ENCODE results near the gene PRKCZ. TPM values are rescaled to one million over a fixed set of nuclear protein-coding genes. Genes with fewer than 3 reads are reported as not detected.

Gene PRKCZ
- total RNA-seq, 2 donors from 2014 or later: 11.8 to 22.4 TPM

- Mint-ChIP-seq H3K9me3 (no peaks in the 10 kb centered on the region), H3K27ac (peak overlapping the region in 1 of 2 donors; percentile 20), H3K36me3 (no peaks in the 10 kb centered on the region)
- no peak for ATAC-seq
- DNase-seq (ENCODE audit: low spot score in 2 of 2): no peak
Measured at GRCh38 chr1:2050793-2051682, 827 bp downstream of the PRKCZ start.

- no peaks in the 10 kb centered on the region for H3K36me3 Mint-ChIP-seq
- no peak for DNase-seq (ENCODE audit: low spot score in 2 of 2)
- H3K27ac Mint-ChIP-seq: peak overlapping the region in 1 of 2 donors; percentile 20
- no peak for ATAC-seq
- H3K9me3 Mint-ChIP-seq: no peaks in the 10 kb centered on the region
Measured at GRCh38 chr1:2052054-2052679, 2.0 kb downstream of the PRKCZ start.

- H3K9me3 Mint-ChIP-seq: no peaks in the 10 kb centered on the region
- DNase-seq (ENCODE audit: low spot score in 2 of 2): no peak
- no peaks in the 10 kb centered on the region for H3K36me3 Mint-ChIP-seq
- no peak overlapping the region for H3K27ac Mint-ChIP-seq
- no peak for ATAC-seq
Measured at GRCh38 chr1:2052756-2053155, 2.5 kb downstream of the PRKCZ start.

- DNase-seq (ENCODE audit: low spot score in 2 of 2) (no peak), ATAC-seq (no peak)
- no peak overlapping the region for H3K27ac Mint-ChIP-seq
Measured at GRCh38 chr1:2053217-2053616, 3.0 kb downstream of the PRKCZ start.

GRCh38 chr1:2053784-2054376 lies 3.7 kb downstream of the PRKCZ start:
- no peaks in the 10 kb centered on the region for H3K9me3 Mint-ChIP-seq
- ATAC-seq (no peak), DNase-seq (ENCODE audit: low spot score in 2 of 2) (no peak)
- no peak overlapping the region for H3K27ac Mint-ChIP-seq
- H3K36me3 Mint-ChIP-seq: no peaks in the 10 kb centered on the region

More at GRCh38 chr1:2053217-2053616, 3.0 kb downstream of the PRKCZ start:
- H3K9me3 Mint-ChIP-seq: no peaks in the 10 kb centered on the region
- H3K36me3 Mint-ChIP-seq: no peaks in the 10 kb centered on the region

- Mint-ChIP-seq H3K9me3 (no peaks in the 10 kb centered on the region), H3K36me3 (no peaks in the 10 kb centered on the region), H3K27ac (no peak overlapping the region)
- no peak for ATAC-seq
- no peak for DNase-seq (ENCODE audit: low spot score in 2 of 2)
Measured at GRCh38 chr1:2054560-2054959, 4.3 kb downstream of the PRKCZ start.

GRCh38 chr1:2055911-2056575 lies 5.8 kb downstream of the PRKCZ start:
- ATAC-seq: no peak
- H3K27ac Mint-ChIP-seq: no peak overlapping the region
- no peak for DNase-seq (ENCODE audit: low spot score in 2 of 2)
- H3K36me3 Mint-ChIP-seq: no peaks in the 10 kb centered on the region
- H3K9me3 Mint-ChIP-seq: no peaks in the 10 kb centered on the region

GRCh38 chr1:2056955-2057590 lies 6.9 kb downstream of the PRKCZ start:
- DNase-seq (ENCODE audit: low spot score in 2 of 2) (no peak), ATAC-seq (no peak)
- Mint-ChIP-seq H3K27ac (no peak overlapping the region), H3K36me3 (no peaks in the 10 kb centered on the region), H3K9me3 (no peaks in the 10 kb centered on the region)

- Mint-ChIP-seq H3K9me3 (peaks cover 2 to 6% of the 10 kb centered on the region in 2 donors), H3K36me3 (peaks cover 8% of the 10 kb centered on the region in 2 donors), H3K27ac (no peak overlapping the region)
- DNase-seq (ENCODE audit: low spot score in 2 of 2) (no peak), ATAC-seq (no peak)
Measured at GRCh38 chr1:2059290-2059953, 9.2 kb downstream of the PRKCZ start.

- Mint-ChIP-seq H3K36me3 (peaks cover 10 to 12% of the 10 kb centered on the region in 2 donors), H3K27ac (no peak overlapping the region), H3K9me3 (peaks cover 3 to 8% of the 10 kb centered on the region in 2 donors)
- DNase-seq (ENCODE audit: low spot score in 2 of 2) (no peak), ATAC-seq (no peak)
Measured at GRCh38 chr1:2060072-2060471, 9.9 kb downstream of the PRKCZ start.

- no peak for ATAC-seq
- no peak for DNase-seq (ENCODE audit: low spot score in 2 of 2)
- Mint-ChIP-seq H3K9me3 (peaks cover 3 to 8% of the 10 kb centered on the region in 2 donors), H3K36me3 (peaks cover 10 to 12% of the 10 kb centered on the region in 2 donors), H3K27ac (no peak overlapping the region)
Measured at GRCh38 chr1:2060535-2060934, 10.3 kb downstream of the PRKCZ start.

- no peak overlapping the region for H3K27ac Mint-ChIP-seq
- H3K36me3 Mint-ChIP-seq: peaks cover 10 to 12% of the 10 kb centered on the region in 2 donors
- H3K9me3 Mint-ChIP-seq: peaks cover 3 to 8% of the 10 kb centered on the region in 2 donors
- ATAC-seq (no peak), DNase-seq (ENCODE audit: low spot score in 2 of 2) (no peak)
Measured at GRCh38 chr1:2061065-2061778, 11.0 kb downstream of the PRKCZ start.

- no peak for DNase-seq (ENCODE audit: low spot score in 2 of 2)
- no peak overlapping the region for H3K27ac Mint-ChIP-seq
- peaks cover 3 to 8% of the 10 kb centered on the region in 2 donors for H3K9me3 Mint-ChIP-seq
- ATAC-seq: no peak
- H3K36me3 Mint-ChIP-seq: peaks cover 10 to 12% of the 10 kb centered on the region in 2 donors
Measured at GRCh38 chr1:2065699-2066098, 15.5 kb downstream of the PRKCZ start.

GRCh38 chr1:2067393-2067792 lies 17.2 kb downstream of the PRKCZ start:
- Mint-ChIP-seq H3K27ac (no peak overlapping the region), H3K36me3 (peaks cover 10 to 12% of the 10 kb centered on the region in 2 donors), H3K9me3 (peaks cover 3 to 8% of the 10 kb centered on the region in 2 donors)
- DNase-seq (ENCODE audit: low spot score in 2 of 2) (no peak), ATAC-seq (no peak)

GRCh38 chr1:2067981-2068380 lies 17.8 kb downstream of the PRKCZ start:
- no peak for DNase-seq (ENCODE audit: low spot score in 2 of 2)
- Mint-ChIP-seq H3K36me3 (peaks cover 10 to 12% of the 10 kb centered on the region in 2 donors), H3K27ac (no peak overlapping the region), H3K9me3 (peaks cover 3 to 8% of the 10 kb centered on the region in 2 donors)
- no peak for ATAC-seq
